ENCODE results near the gene UTP4.
"Not testable (repeated sequence)": the region's sequence is repeated elsewhere in the genome, so short reads cannot be mapped to it uniquely, and the experiment has no call there.

The UTP4 gene

GRCh38 chr16:69127966-69128510 lies 4.4 kb upstream of the UTP4 start:
- CTCF ChIA-PET = interaction anchor here (1.1 to 7.2 kb wide), 2 partner anchors 14 to 225 kb away, joined by 3 to 53 read pairs; no protein-coding TSS in a partner anchor
- DNase-seq = no peak
- Mint-ChIP-seq H3K27me3 (no peaks in the 10 kb centered on the region), H3K36me3 (peaks cover 19% of the 10 kb centered on the region), H3K27ac (no peak overlapping the region), H3K9me3 (no peaks in the 10 kb centered on the region), H3K4me1 (peaks cover 46% of the 10 kb centered on the region), H3K4me3 (no peak overlapping the region)

- peak overlapping the region; percentile 14 for H3K27ac Mint-ChIP-seq
- CTCF ChIA-PET = interaction anchor here (1.0 to 2.8 kb wide), 3 partner anchors 17 to 283 kb away, joined by 3 to 9 read pairs (median 4); no protein-coding TSS in a partner anchor
- H3K4me1 Mint-ChIP-seq = peaks cover 63% of the 10 kb centered on the region
- no peaks in the 10 kb centered on the region for H3K27me3 Mint-ChIP-seq
- H3K36me3 Mint-ChIP-seq = peaks cover 24% of the 10 kb centered on the region
- no peak for DNase-seq
- peak overlapping the region; percentile 95 for H3K4me3 Mint-ChIP-seq
- H3K9me3 Mint-ChIP-seq = no peaks in the 10 kb centered on the region
These were observed 2.0 kb upstream of the UTP4 start for GRCh38 chr16:69130461-69130860.

- peak overlapping the region; percentile 95 for H3K4me3 Mint-ChIP-seq
- H3K27me3 Mint-ChIP-seq = no peaks in the 10 kb centered on the region
- CTCF ChIA-PET = interaction anchor here (2.8 kb wide), 1 partner anchor 19 kb away, joined by 9 read pairs; no protein-coding TSS in a partner anchor
- H3K9me3 Mint-ChIP-seq = no peaks in the 10 kb centered on the region
- peaks cover 62% of the 10 kb centered on the region for H3K4me1 Mint-ChIP-seq
- H3K36me3 Mint-ChIP-seq = peaks cover 24% of the 10 kb centered on the region
- DNase-seq = peak; percentile 42
- peak overlapping the region; percentile 84 for H3K27ac Mint-ChIP-seq
These were observed 1.1 kb upstream of the UTP4 start for GRCh38 chr16:69131167-69131838.

GRCh38 chr16:69131839-69132423 lies 518 bp upstream of the UTP4 start:
- CTCF ChIA-PET = interaction anchor here (1.6 kb wide), 1 partner anchor 285 kb away, joined by 4 read pairs; no protein-coding TSS in a partner anchor
- H3K36me3 Mint-ChIP-seq = peaks cover 24% of the 10 kb centered on the region
- peaks cover 60% of the 10 kb centered on the region for H3K4me1 Mint-ChIP-seq

GRCh38 chr16:69133373-69133954 lies 1.0 kb downstream of the UTP4 start:
- DNase-seq = no peak
- Mint-ChIP-seq H3K9me3 (no peaks in the 10 kb centered on the region), H3K27ac (peak overlapping the region; percentile 91), H3K4me1 (peaks cover 54% of the 10 kb centered on the region), H3K27me3 (no peaks in the 10 kb centered on the region), H3K36me3 (peaks cover 27% of the 10 kb centered on the region), H3K4me3 (peak overlapping the region; percentile 95)
- CTCF ChIA-PET = interaction anchor here (0.8 to 1.6 kb wide), 3 partner anchors 10 to 286 kb away, joined by 4 to 5 read pairs (median 4); no protein-coding TSS in a partner anchor

More at GRCh38 chr16:69131839-69132423, 518 bp upstream of the UTP4 start:
- Mint-ChIP-seq H3K27ac (peak overlapping the region; percentile 84), H3K27me3 (no peaks in the 10 kb centered on the region), H3K9me3 (no peaks in the 10 kb centered on the region), H3K4me3 (peak overlapping the region; percentile 95)
- DNase-seq = peak; percentile 85

GRCh38 chr16:69138608-69139007 lies 6.2 kb downstream of the UTP4 start:
- H3K36me3 Mint-ChIP-seq = peaks cover 45% of the 10 kb centered on the region
- H3K9me3 Mint-ChIP-seq = no peaks in the 10 kb centered on the region

GRCh38 chr16:69139464-69139863 lies 7.0 kb downstream of the UTP4 start:
- Mint-ChIP-seq H3K4me1 (peaks cover 12% of the 10 kb centered on the region), H3K36me3 (peaks cover 42% of the 10 kb centered on the region)
- CTCF ChIA-PET, H3K27me3 Mint-ChIP-seq, H3K27ac Mint-ChIP-seq, H3K4me3 Mint-ChIP-seq, DNase-seq, H3K9me3 Mint-ChIP-seq: not testable (repeated sequence)

More at GRCh38 chr16:69138608-69139007, 6.2 kb downstream of the UTP4 start:
- DNase-seq = no peak
- CTCF ChIA-PET = interaction anchor here (0.6 kb wide), 1 partner anchor 12 kb away, joined by 3 read pairs; no protein-coding TSS in a partner anchor
- H3K27ac Mint-ChIP-seq = no peak overlapping the region
- H3K4me1 Mint-ChIP-seq = peaks cover 20% of the 10 kb centered on the region
- H3K27me3 Mint-ChIP-seq = no peaks in the 10 kb centered on the region
- H3K4me3 Mint-ChIP-seq = no peak overlapping the region

- H3K27ac Mint-ChIP-seq = no peak overlapping the region
- peaks cover 47% of the 10 kb centered on the region for H3K36me3 Mint-ChIP-seq
- H3K4me3 Mint-ChIP-seq = no peak overlapping the region
- H3K4me1 Mint-ChIP-seq = peaks cover 5% of the 10 kb centered on the region
- H3K27me3 Mint-ChIP-seq = no peaks in the 10 kb centered on the region
- CTCF ChIA-PET = interaction anchor here (0.6 kb wide), 1 partner anchor 17 kb away, joined by 3 read pairs; no protein-coding TSS in a partner anchor
- no peak for DNase-seq
- no peaks in the 10 kb centered on the region for H3K9me3 Mint-ChIP-seq
These were observed 8.6 kb downstream of the UTP4 start for GRCh38 chr16:69141014-69141413.

GRCh38 chr16:69141936-69142335 lies 9.5 kb downstream of the UTP4 start:
- no peak overlapping the region for H3K27ac Mint-ChIP-seq
- H3K4me1 Mint-ChIP-seq = no peaks in the 10 kb centered on the region
- H3K9me3 Mint-ChIP-seq = no peaks in the 10 kb centered on the region
- no peak overlapping the region for H3K4me3 Mint-ChIP-seq
- no peak for DNase-seq
- H3K27me3 Mint-ChIP-seq = no peaks in the 10 kb centered on the region
- H3K36me3 Mint-ChIP-seq = peaks cover 51% of the 10 kb centered on the region
- CTCF ChIA-PET = no interaction called here

GRCh38 chr16:69143116-69143515 lies 10.7 kb downstream of the UTP4 start:
- H3K27me3 Mint-ChIP-seq = no peaks in the 10 kb centered on the region
- peaks cover 49% of the 10 kb centered on the region for H3K36me3 Mint-ChIP-seq
- no peak overlapping the region for H3K27ac Mint-ChIP-seq
- DNase-seq = no peak
- H3K9me3 Mint-ChIP-seq = no peaks in the 10 kb centered on the region
- CTCF ChIA-PET = interaction anchor here (0.7 kb wide), 1 partner anchor 8 kb away, joined by 3 read pairs; no protein-coding TSS in a partner anchor
- no peak overlapping the region for H3K4me3 Mint-ChIP-seq
- H3K4me1 Mint-ChIP-seq = no peaks in the 10 kb centered on the region

- Mint-ChIP-seq H3K4me1 (no peaks in the 10 kb centered on the region), H3K27me3 (no peaks in the 10 kb centered on the region), H3K9me3 (no peaks in the 10 kb centered on the region), H3K4me3 (no peak overlapping the region), H3K36me3 (peaks cover 38% of the 10 kb centered on the region), H3K27ac (no peak overlapping the region)
- CTCF ChIA-PET = no interaction called here
- no peak for DNase-seq
These were observed 13.2 kb downstream of the UTP4 start for GRCh38 chr16:69145658-69146057.

GRCh38 chr16:69149621-69150020 lies 17.2 kb downstream of the UTP4 start:
- peaks cover 41% of the 10 kb centered on the region for H3K36me3 Mint-ChIP-seq
- not testable (repeated sequence) for H3K27me3 Mint-ChIP-seq, H3K4me1 Mint-ChIP-seq, DNase-seq, H3K4me3 Mint-ChIP-seq, H3K27ac Mint-ChIP-seq, H3K9me3 Mint-ChIP-seq
- CTCF ChIA-PET = interaction anchor here (0.7 to 5.3 kb wide), 10 partner anchors 11 to 138 kb away, joined by 3 to 119 read pairs (median 4); no protein-coding TSS in a partner anchor

- CTCF ChIA-PET = interaction anchor here (0.6 to 5.3 kb wide), 16 partner anchors 12 to 252 kb away, joined by 3 to 119 read pairs (median 4); no protein-coding TSS in a partner anchor
- Mint-ChIP-seq H3K4me1 (no peaks in the 10 kb centered on the region), H3K9me3 (no peaks in the 10 kb centered on the region), H3K27me3 (no peaks in the 10 kb centered on the region), H3K27ac (no peak overlapping the region), H3K4me3 (no peak overlapping the region), H3K36me3 (peaks cover 43% of the 10 kb centered on the region)
- DNase-seq = peak; percentile 70
These were observed 17.9 kb downstream of the UTP4 start for GRCh38 chr16:69150146-69150865.

Data from activated naive CD4-positive, alpha-beta T cell treated with anti-CD3 and anti-CD28 coated beads, Interleukin-2, amount 10 ng/mL, durations not matched to agents 7 days and 5 days (primary cell).